ENCODE measurements around the gene JAKMIP1. TPM values are rescaled to one million over a fixed set of nuclear protein-coding genes. Genes with fewer than 3 reads are reported as not detected.

JAKMIP1 gene
- total and polyA plus RNA-seq, 2 of the 13 experiments (the other 11 are each of a cell fraction or from before 2014, with no cell fraction given): not detected

DNA sequence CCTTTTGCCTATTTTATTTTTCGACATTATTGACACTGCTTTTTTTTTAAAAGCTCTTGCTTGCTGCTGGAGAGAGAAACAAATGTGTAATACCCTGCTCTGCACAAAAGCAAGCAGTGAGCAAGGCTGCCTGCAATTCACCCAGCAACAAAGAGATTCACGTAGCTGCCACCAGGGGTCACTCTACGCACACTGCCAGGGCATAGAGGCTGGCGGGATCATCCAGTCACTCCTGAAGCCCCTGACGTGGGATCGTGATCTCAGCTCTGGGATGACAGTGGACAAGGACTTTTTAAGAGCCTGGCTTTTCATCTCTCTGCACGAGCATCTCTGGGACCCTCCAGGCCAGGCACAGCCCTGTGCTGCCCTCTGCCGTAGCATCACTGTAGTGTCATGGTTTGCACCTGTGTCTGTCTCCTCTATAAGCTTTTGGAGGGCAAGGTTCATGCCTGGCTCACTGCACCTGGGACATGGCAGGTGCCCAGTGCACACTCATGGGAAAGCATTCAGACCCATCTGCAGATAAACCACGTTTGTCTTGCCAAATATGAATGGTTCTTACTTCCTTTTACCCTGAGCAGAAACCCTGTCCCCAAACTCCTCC, 201.9 kb downstream of the JAKMIP1 start (continued):
- TF ChIP-seq, protein P1, sequence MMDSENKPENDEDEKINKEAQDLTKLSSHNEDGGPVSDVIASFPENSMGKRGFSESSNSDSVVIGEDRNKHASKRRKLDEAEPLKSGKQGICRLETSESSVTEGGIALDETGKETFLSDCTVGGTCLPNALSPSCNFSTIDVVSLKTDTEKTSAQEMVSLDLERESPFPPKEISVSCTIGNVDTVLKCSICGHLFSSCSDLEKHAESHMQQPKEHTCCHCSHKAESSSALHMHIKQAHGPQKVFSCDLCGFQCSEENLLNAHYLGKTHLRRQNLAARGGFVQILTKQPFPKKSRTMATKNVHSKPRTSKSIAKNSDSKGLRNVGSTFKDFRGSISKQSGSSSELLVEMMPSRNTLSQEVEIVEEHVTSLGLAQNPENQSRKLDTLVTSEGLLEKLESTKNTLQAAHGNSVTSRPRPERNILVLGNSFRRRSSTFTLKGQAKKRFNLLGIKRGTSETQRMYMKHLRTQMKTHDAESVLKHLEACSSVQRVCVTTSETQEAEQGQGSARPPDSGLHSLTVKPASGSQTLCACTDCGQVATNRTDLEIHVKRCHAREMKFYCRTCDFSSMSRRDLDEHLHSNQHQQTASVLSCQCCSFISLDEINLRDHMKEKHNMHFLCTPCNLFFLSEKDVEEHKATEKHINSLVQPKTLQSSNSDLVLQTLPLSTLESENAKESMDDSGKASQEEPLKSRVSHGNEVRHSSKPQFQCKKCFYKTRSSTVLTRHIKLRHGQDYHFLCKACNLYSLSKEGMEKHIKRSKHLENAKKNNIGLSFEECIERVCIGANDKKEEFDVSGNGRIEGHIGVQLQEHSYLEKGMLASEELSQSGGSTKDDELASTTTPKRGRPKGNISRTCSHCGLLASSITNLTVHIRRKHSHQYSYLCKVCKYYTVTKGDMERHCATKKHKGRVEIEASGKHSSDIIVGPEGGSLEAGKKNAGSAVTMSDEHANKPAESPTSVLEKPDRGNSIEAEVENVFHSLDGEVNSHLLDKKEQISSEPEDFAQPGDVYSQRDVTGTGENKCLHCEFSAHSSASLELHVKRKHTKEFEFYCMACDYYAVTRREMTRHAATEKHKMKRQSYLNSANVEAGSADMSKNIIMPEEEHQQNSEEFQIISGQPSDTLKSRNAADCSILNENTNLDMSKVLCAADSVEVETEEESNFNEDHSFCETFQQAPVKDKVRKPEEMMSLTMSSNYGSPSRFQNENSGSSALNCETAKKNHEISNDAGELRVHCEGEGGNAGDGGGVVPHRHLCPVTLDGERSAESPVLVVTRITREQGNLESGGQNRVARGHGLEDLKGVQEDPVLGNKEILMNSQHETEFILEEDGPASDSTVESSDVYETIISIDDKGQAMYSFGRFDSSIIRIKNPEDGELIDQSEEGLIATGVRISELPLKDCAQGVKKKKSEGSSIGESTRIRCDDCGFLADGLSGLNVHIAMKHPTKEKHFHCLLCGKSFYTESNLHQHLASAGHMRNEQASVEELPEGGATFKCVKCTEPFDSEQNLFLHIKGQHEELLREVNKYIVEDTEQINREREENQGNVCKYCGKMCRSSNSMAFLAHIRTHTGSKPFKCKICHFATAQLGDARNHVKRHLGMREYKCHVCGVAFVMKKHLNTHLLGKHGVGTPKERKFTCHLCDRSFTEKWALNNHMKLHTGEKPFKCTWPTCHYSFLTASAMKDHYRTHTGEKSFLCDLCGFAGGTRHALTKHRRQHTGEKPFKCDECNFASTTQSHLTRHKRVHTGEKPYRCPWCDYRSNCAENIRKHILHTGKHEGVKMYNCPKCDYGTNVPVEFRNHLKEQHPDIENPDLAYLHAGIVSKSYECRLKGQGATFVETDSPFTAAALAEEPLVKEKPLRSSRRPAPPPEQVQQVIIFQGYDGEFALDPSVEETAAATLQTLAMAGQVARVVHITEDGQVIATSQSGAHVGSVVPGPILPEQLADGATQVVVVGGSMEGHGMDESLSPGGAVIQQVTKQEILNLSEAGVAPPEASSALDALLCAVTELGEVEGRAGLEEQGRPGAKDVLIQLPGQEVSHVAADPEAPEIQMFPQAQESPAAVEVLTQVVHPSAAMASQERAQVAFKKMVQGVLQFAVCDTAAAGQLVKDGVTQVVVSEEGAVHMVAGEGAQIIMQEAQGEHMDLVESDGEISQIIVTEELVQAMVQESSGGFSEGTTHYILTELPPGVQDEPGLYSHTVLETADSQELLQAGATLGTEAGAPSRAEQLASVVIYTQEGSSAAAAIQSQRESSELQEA (CRISPR knock-in tag; IDR thresholded peaks at IDR 0.05; ENCODE audit: not compliant biosample characterization): peak; percentile 29
- TF ChIP-seq XRCC5 (optimal IDR thresholded peaks at IDR 0.05; ENCODE audit: low read length) (peak; percentile 51), ZBTB37 (CRISPR knock-in tag; IDR thresholded peaks at IDR 0.05) (no peak), PHF21A (CRISPR knock-in tag; IDR thresholded peaks at IDR 0.05) (no peak), MIER2 (CRISPR knock-in tag; IDR thresholded peaks at IDR 0.05) (0 out of 2 replicates have a peak, but pooled peaks have one; percentile 36), REL (CRISPR knock-in tag; conservative IDR thresholded peaks at IDR 0.05) (no peak), ZNF34 (CRISPR knock-in tag; IDR thresholded peaks at IDR 0.05; ENCODE audit: borderline replicate concordance) (no peak), SMC3 (IDR thresholded peaks at IDR 0.05; ENCODE audit: low read length) (peak; percentile 73), ZNF788 (CRISPR knock-in tag; IDR thresholded peaks at IDR 0.05; ENCODE audit: borderline replicate concordance) (no peak), POLR2G (IDR thresholded peaks at IDR 0.05; ENCODE audit: low read depth, low read length) (no peak), AGO1 (IDR thresholded peaks at IDR 0.05; ENCODE audit: low read depth, low read length, poor library complexity, severe bottlenecking) (no peak), JUNB (CRISPR knock-in tag; IDR thresholded peaks at IDR 0.05; ENCODE audit: borderline replicate concordance) (no peak), PREB (CRISPR knock-in tag; IDR thresholded peaks at IDR 0.05) (no peak), KDM2A (CRISPR knock-in tag; IDR thresholded peaks at IDR 0.05; ENCODE audit: borderline replicate concordance, low read depth) (peak; percentile 47; the same call in 1 of the 2 replicates), REPIN1 (CRISPR knock-in tag; IDR thresholded peaks at IDR 0.05; ENCODE audit: borderline replicate concordance, low read depth) (no peak), IRX3 (CRISPR knock-in tag; IDR thresholded peaks at IDR 0.05; ENCODE audit: borderline replicate concordance, low read depth) (no peak)
- TF ChIP-seq, protein P2, sequence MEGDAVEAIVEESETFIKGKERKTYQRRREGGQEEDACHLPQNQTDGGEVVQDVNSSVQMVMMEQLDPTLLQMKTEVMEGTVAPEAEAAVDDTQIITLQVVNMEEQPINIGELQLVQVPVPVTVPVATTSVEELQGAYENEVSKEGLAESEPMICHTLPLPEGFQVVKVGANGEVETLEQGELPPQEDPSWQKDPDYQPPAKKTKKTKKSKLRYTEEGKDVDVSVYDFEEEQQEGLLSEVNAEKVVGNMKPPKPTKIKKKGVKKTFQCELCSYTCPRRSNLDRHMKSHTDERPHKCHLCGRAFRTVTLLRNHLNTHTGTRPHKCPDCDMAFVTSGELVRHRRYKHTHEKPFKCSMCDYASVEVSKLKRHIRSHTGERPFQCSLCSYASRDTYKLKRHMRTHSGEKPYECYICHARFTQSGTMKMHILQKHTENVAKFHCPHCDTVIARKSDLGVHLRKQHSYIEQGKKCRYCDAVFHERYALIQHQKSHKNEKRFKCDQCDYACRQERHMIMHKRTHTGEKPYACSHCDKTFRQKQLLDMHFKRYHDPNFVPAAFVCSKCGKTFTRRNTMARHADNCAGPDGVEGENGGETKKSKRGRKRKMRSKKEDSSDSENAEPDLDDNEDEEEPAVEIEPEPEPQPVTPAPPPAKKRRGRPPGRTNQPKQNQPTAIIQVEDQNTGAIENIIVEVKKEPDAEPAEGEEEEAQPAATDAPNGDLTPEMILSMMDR (CRISPR knock-in tag; IDR thresholded peaks at IDR 0.05): peak; percentile 92
